Mesenchymal stem cell (in vitro differentiated cells and primary cell): ENCODE results near the gene TANC1.
A peak's percentile ranks its signal among the peaks of the same experiment; 100 is the strongest.

Experiments
- DNase-seq: peaks from one replicate; pipeline ENCODE4 v3.0.0-alpha.2; 2013
- H2AFZ ChIP-seq: one replicate; pipeline ENCODE4 v1.6.1; 2013; ENCODE audit warnings: low read depth, mild to moderate bottlenecking, control low read depth, inconsistent platforms, low read length, moderate library complexity
- H2AK5ac ChIP-seq: 2 replicates; pipeline ENCODE4 v1.6.1; 2013; ENCODE audit warnings: low read length, moderate library complexity, mild to moderate bottlenecking, inconsistent platforms; ENCODE audit not compliant: severe bottlenecking
- H2BK120ac ChIP-seq: one replicate; pipeline ENCODE4 v1.6.1; 2013; ENCODE audit warnings: low read depth, mild to moderate bottlenecking, inconsistent platforms, low read length, moderate library complexity
- H2BK12ac ChIP-seq, 2 experiments: one replicate each; pipeline ENCODE4 v1.6.1; 2013; ENCODE audit warnings: inconsistent platforms in 2 of 2, low read length in 2 of 2, mild to moderate bottlenecking in 2 of 2, moderate library complexity in 2 of 2, control low read depth in 1 of 2
- H2BK15ac ChIP-seq: one replicate; pipeline ENCODE4 v1.6.1; 2013; ENCODE audit warnings: mild to moderate bottlenecking, low read depth, inconsistent platforms; ENCODE audit not compliant: poor library complexity, severe bottlenecking
- H2BK5ac ChIP-seq: 2 replicates; pipeline ENCODE4 v1.6.1; 2013; ENCODE audit warnings: low read depth, mild to moderate bottlenecking, low read length, control low read depth, inconsistent platforms; ENCODE audit not compliant: poor library complexity, severe bottlenecking
- H3K14ac ChIP-seq, 2 experiments: one replicate each; pipeline ENCODE4 v1.6.1; 2013; ENCODE audit warnings: inconsistent platforms in 2 of 2, low read length in 2 of 2, control low read depth in 1 of 2, mild to moderate bottlenecking in 1 of 2, moderate library complexity in 1 of 2
- H3K18ac ChIP-seq, 2 experiments: one replicate each; pipeline ENCODE4 v1.6.1; 2013; ENCODE audit warnings: inconsistent platforms in 2 of 2, low read length in 2 of 2, control low read depth in 1 of 2, low read depth in 1 of 2, mild to moderate bottlenecking in 1 of 2
- H3K23ac ChIP-seq, 2 experiments: one replicate each; pipeline ENCODE4 v1.6.1; 2013; ENCODE audit warnings: inconsistent platforms in 2 of 2, low read length in 2 of 2, mild to moderate bottlenecking in 2 of 2, moderate library complexity in 2 of 2, control low read depth in 1 of 2
- H3K27ac ChIP-seq: 2 replicates; pipeline ENCODE4 v1.5.1; 2013; ENCODE audit warnings: mild to moderate bottlenecking, moderate library complexity, low read length, control low read depth, inconsistent platforms; ENCODE audit not compliant: poor library complexity, severe bottlenecking
- H3K27me3 ChIP-seq, 2 experiments: 2 replicates each; pipeline versions ENCODE4 v1.6.1 to v1.7.0; 2013; ENCODE audit warnings: low read length in 2 of 2, mild to moderate bottlenecking in 2 of 2, moderate library complexity in 2 of 2, control low read depth in 1 of 2, inconsistent platforms in 1 of 2; ENCODE audit not compliant: control insufficient read depth in 1 of 2, insufficient read depth in 1 of 2
- H3K36me3 ChIP-seq, 2 experiments: 2 replicates each; pipeline versions ENCODE4 v1.6.1 to v1.7.0; 2013; ENCODE audit warnings: low read length in 2 of 2, control low read depth in 1 of 2, inconsistent platforms in 1 of 2, low read depth in 1 of 2, mild to moderate bottlenecking in 1 of 2; ENCODE audit not compliant: insufficient read depth in 2 of 2, control insufficient read depth in 1 of 2
- H3K4ac ChIP-seq, 2 experiments: one replicate each; pipeline ENCODE4 v1.6.1; 2013; ENCODE audit warnings: inconsistent platforms in 2 of 2, low read length in 2 of 2, mild to moderate bottlenecking in 2 of 2, moderate library complexity in 2 of 2, control low read depth in 1 of 2, low read depth in 1 of 2
- H3K4me1 ChIP-seq: 2 replicates; pipeline ENCODE4 v1.6.1; 2013; ENCODE audit warnings: low read depth, low read length, control low read depth; ENCODE audit not compliant: control insufficient read depth, insufficient read depth
- H3K4me2 ChIP-seq: 2 replicates; pipeline ENCODE4 v1.6.1; 2013; ENCODE audit warnings: low read length, mild to moderate bottlenecking, inconsistent platforms; ENCODE audit not compliant: poor library complexity, severe bottlenecking
- H3K4me3 ChIP-seq, 2 experiments: 2 replicates each; pipeline versions ENCODE4 v1.5.1 to v1.7.0; 2013; ENCODE audit warnings: low read length in 2 of 2, mild to moderate bottlenecking in 2 of 2, control low read depth in 1 of 2, low read depth in 1 of 2; ENCODE audit not compliant: insufficient read depth in 1 of 2
- H3K79me1 ChIP-seq: replicated peaks from 2 replicates; pipeline ENCODE4 v1.6.1; 2013; ENCODE audit warnings: mild to moderate bottlenecking, control low read depth, low read length, inconsistent platforms; ENCODE audit not compliant: poor library complexity, severe bottlenecking
- H3K9ac ChIP-seq: 2 replicates; pipeline ENCODE4 v1.7.0; 2013; ENCODE audit warnings: mild to moderate bottlenecking, low read length, moderate library complexity
- H3K9me3 ChIP-seq: 2 replicates; pipeline ENCODE4 v1.7.0; 2013; ENCODE audit warnings: mild to moderate bottlenecking, low read length; ENCODE audit not compliant: control insufficient read depth
- H4K8ac ChIP-seq: one replicate; pipeline ENCODE4 v1.6.1; 2013; ENCODE audit warnings: inconsistent platforms, mild to moderate bottlenecking, low read length, moderate library complexity
- H4K91ac ChIP-seq: one replicate; pipeline ENCODE4 v1.6.1; 2013; ENCODE audit warnings: mild to moderate bottlenecking, low read length, inconsistent platforms
- WGBS: methylation state at CpG from one replicate; pipeline ENCODE4 v1.1.7; 2013; ENCODE audit warnings: mixed read lengths; 5-methylcytosine and 5-hydroxymethylcytosine counted together

Gene TANC1

DNA sequence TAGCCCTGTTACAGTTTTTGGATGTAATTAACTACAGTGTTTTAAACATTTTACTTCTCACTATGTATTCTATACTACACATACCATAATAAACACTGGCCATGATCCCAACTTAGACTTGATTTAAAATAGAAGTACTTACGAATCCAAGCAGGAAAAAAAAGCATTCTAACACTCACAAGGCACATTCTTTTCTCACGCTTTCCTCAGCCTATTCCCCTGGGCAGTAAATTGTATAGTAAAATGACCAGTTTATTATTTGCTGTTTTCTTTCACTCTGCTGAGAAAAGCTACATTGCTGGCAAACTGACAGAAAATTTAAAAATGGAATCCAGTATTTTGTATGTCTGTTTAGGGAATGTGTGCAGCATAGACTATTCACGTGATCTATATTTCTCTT lies 2.8 kb upstream of the TANC1 start:
- no peak overlapping the region for H3K4me3 ChIP-seq
- H3K4me1 ChIP-seq: no peaks in the 10 kb centered on the region
- H2BK5ac ChIP-seq: no peak overlapping the region
- H3K9ac ChIP-seq: no peak overlapping the region
- H3K27ac ChIP-seq: no peak overlapping the region
- no peaks in the 10 kb centered on the region for H3K36me3 ChIP-seq
- no peaks in the 10 kb centered on the region for H3K79me1 ChIP-seq
- H4K8ac ChIP-seq: no peak overlapping the region
- no peak overlapping the region for H2BK120ac ChIP-seq
- no peak overlapping the region for H2AK5ac ChIP-seq
- H3K9me3 ChIP-seq: no peaks in the 10 kb centered on the region
- H4K91ac ChIP-seq: no peak overlapping the region
- H3K4me2 ChIP-seq: no peak overlapping the region
- H3K4ac ChIP-seq: no peak overlapping the region
- H2BK12ac ChIP-seq: no peak overlapping the region
- H3K23ac ChIP-seq: no peak overlapping the region
- H3K18ac ChIP-seq: no peak overlapping the region
- H3K14ac ChIP-seq: no peak overlapping the region
- WGBS: 0% methylated on average over 1 of the region's 3 CpGs
- no peak overlapping the region for H2BK15ac ChIP-seq
- H3K27me3 ChIP-seq: no peaks in the 10 kb centered on the region
- H2AFZ ChIP-seq: no peak overlapping the region
- peak; percentile 67 for DNase-seq

DNA sequence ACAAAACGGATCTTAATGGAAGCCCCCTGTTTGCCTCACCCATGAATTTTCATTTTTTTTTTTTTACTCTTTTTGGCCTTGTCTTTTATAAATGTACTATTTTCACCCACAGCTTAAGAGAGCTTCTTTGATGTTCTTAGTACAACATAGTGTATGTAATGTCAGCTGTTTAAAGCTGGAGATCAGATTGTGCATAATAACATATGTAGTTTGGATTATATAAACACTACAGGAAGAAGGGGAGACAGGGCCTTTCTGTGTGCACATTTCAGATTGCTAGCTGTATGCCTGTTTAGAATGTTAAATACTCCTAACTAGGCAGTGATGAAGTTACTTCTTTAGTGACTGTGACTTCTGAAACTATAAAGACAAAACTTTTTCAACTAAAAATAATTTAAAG lies 2.1 kb upstream of the TANC1 start:
- Histone ChIP-seq H3K27me3 (no peaks in the 10 kb centered on the region), H3K4me2 (no peak overlapping the region), H3K4me3 (no peak overlapping the region), H3K79me1 (no peaks in the 10 kb centered on the region), H3K4me1 (no peaks in the 10 kb centered on the region), H3K23ac (no peak overlapping the region), H4K8ac (no peak overlapping the region), H2BK5ac (no peak overlapping the region), H2BK15ac (no peak overlapping the region), H2BK12ac (no peak overlapping the region), H3K9ac (no peak overlapping the region), H3K14ac (no peak overlapping the region), H4K91ac (no peak overlapping the region), H3K4ac (no peak overlapping the region), H3K27ac (no peak overlapping the region), H3K9me3 (no peaks in the 10 kb centered on the region), H2AK5ac (no peak overlapping the region), H2BK120ac (no peak overlapping the region), H2AFZ (no peak overlapping the region), H3K18ac (no peak overlapping the region), H3K36me3 (no peaks in the 10 kb centered on the region)
- WGBS: 45% methylated on average over 1 of the region's 1 CpG
- DNase-seq: peak; percentile 41

DNA sequence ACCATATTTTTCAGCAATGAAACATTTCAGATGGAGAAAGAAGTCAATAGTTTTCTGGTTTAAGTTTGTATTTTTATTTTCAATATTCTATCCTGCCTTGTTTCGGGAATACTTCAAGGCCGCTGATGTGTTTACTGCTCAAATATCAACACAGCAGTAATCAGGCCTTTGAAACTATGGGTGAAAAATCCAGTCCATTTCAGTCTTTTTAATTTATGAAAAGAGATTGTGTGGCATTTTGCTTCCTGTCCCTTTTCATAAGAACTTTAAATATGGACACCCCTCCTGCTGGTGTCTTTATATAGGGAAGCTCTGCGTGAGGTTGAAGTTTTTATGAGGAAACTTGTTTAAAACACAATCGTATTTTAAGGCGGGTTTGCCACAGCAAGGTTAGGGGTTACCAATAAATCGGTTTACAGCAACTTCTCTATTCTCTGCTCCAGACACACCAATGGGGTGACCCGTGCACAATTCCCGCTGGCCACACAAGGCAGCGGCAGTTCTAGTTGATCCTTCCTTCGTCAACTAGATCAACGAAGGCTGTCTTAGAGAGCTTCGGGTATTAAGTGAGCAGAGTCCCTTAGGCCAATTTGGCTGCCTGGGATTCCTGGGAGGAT lies 1.2 kb upstream of the TANC1 start:
- Histone ChIP-seq H3K27ac (no peak overlapping the region), H3K23ac (no peak overlapping the region), H3K14ac (no peak overlapping the region), H2BK15ac (peak overlapping the region; percentile 29), H3K79me1 (no peaks in the 10 kb centered on the region), H3K4me3 (peak overlapping the region in 1 of 2 experiments; percentile 82), H2AFZ (no peak overlapping the region), H4K91ac (no peak overlapping the region), H2BK120ac (peak overlapping the region; percentile 65), H4K8ac (no peak overlapping the region), H3K9me3 (no peaks in the 10 kb centered on the region), H2BK12ac (peak overlapping the region; percentile 2 to 6), H3K4me1 (no peaks in the 10 kb centered on the region), H3K18ac (peak overlapping the region; percentile 56 to 71), H3K36me3 (no peaks in the 10 kb centered on the region), H2BK5ac (no peak overlapping the region), H3K9ac (peak overlapping the region; percentile 88), H3K4ac (peak overlapping the region in 1 of 2 experiments; percentile 67), H2AK5ac (peak overlapping the region; percentile 42), H3K27me3 (no peaks in the 10 kb centered on the region), H3K4me2 (peak overlapping the region; percentile 89)
- DNase-seq: peak; percentile 77
- WGBS: 5% methylated on average over 10 of the region's 12 CpGs

DNA sequence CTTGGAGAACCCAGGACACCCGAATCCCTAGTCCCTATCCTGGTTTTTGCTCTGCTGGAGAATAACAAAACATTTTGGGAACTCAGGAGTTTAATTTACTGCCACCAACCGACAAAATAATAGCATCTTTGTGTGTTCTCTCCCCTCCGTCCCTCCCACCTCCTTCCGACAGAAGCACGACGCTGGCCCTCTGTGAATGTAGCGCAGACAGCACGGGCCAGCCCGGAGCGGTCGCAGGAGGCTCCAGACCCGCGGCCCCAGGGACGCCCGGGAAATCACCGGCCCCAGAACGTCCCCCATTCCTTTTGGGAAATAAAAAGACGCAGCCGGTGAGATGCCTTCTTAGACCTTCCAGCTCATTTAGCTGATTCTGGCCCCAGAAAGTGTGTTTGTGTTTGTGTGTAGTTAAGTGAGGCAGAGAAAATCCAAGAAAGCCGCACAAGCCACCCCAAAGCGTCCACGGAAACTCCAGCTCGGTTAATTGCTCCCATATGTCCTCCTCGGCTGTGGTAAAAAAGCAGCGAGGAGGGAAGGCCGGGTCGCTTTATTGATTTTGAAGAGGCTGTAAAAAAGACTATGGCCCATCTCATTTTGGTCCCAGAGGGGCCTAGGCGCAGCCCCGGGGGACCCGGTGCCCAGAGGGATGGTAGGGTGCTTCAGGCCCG lies 577 bp upstream of the TANC1 start:
- peak overlapping the region; percentile 94 for H2BK15ac ChIP-seq
- H3K4me2 ChIP-seq: peak overlapping the region; percentile 89
- H2AFZ ChIP-seq: no peak overlapping the region
- no peak overlapping the region for H2BK5ac ChIP-seq
- under 1% methylated on average over 30 of the region's 31 CpGs for WGBS
- no peaks in the 10 kb centered on the region for H3K27me3 ChIP-seq
- peak overlapping the region; percentile 6 to 43 for H2BK12ac ChIP-seq
- peak overlapping the region; percentile 82 for H3K27ac ChIP-seq
- no peak overlapping the region for H3K14ac ChIP-seq
- no peaks in the 10 kb centered on the region for H3K9me3 ChIP-seq
- no peaks in the 10 kb centered on the region for H3K4me1 ChIP-seq
- H3K9ac ChIP-seq: peak overlapping the region; percentile 88
- no peaks in the 10 kb centered on the region for H3K79me1 ChIP-seq
- peak overlapping the region; percentile 77 to 88 for H3K18ac ChIP-seq
- H2AK5ac ChIP-seq: no peak overlapping the region
- H3K4ac ChIP-seq: peak overlapping the region in 1 of 2 experiments; percentile 19
- H3K36me3 ChIP-seq: no peaks in the 10 kb centered on the region
- peak overlapping the region; percentile 49 for H4K8ac ChIP-seq
- peak overlapping the region; percentile 82 to 91 for H3K4me3 ChIP-seq
- no peak overlapping the region for H3K23ac ChIP-seq
- H4K91ac ChIP-seq: peak overlapping the region; percentile 66
- peak; percentile 86 for DNase-seq
- H2BK120ac ChIP-seq: peak overlapping the region; percentile 65
